HG03460 (cell line): ENCODE results near the gene FUT1.

ENCODE experiments used
- ATAC-seq: cut with Tn5 transposase; IDR thresholded peaks from one replicate; pipeline ENCODE4 v1.9.1; 2021; ENCODE audit not compliant: unreplicated experiment

Gene FUT1

GRCh38 chr19:48741129-48741999, 11.1 kb downstream of the FUT1 start:
- ATAC-seq: no peak

- ATAC-seq: no peak
Measured at GRCh38 chr19:48740164-48740972, 12.1 kb downstream of the FUT1 start, which contains the start of gene RASIP1. Gene RASIP1, minus strand, starts transcription at chr19:48740610. Its CDS starts 328 bp downstream, at chr19:48740282.

GRCh38 chr19:48739404-48740163, 12.9 kb downstream of the FUT1 start:
- ATAC-seq: no peak

GRCh38 chr19:48738557-48739403, 13.7 kb downstream of the FUT1 start:
- ATAC-seq: peak; percentile 81

- ATAC-seq: no peak
Measured at GRCh38 chr19:48737360-48737998, 15.0 kb downstream of the FUT1 start.

GRCh38 chr19:48735031-48735615, 17.3 kb downstream of the FUT1 start:
- ATAC-seq: no peak

GRCh38 chr19:48734625-48735024, 17.8 kb downstream of the FUT1 start:
- ATAC-seq: no peak

GRCh38 chr19:48731452-48731851, 21.0 kb downstream of the FUT1 start:
- no peak for ATAC-seq

GRCh38 chr19:48728911-48729664, 23.4 kb downstream of the FUT1 start:
- ATAC-seq: no peak

GRCh38 chr19:48726556-48726955, 25.9 kb downstream of the FUT1 start:
- no peak for ATAC-seq

- no peak for ATAC-seq
Measured at GRCh38 chr19:48724796-48725753, 27.4 kb downstream of the FUT1 start.

- no peak for ATAC-seq
Measured at GRCh38 chr19:48722196-48722708, 30.2 kb downstream of the FUT1 start.

- ATAC-seq: peak; percentile 77
Measured at GRCh38 chr19:48720613-48721296, 31.7 kb downstream of the FUT1 start.

GRCh38 chr19:48720251-48720612, 32.2 kb downstream of the FUT1 start:
- ATAC-seq: peak; percentile 4

- no peak for ATAC-seq
Measured at GRCh38 chr19:48719263-48720171, 32.9 kb downstream of the FUT1 start, which contains the start of gene MAMSTR. Gene MAMSTR, minus strand, starts transcription at chr19:48719725. Its CDS starts 694 bp downstream, at chr19:48719031.
